T1000 (cell line): ENCODE data around the gene RPL12.

Experiments used
- DNase-seq: peaks from one replicate; lab custom pipeline; 2025; ENCODE audit warnings: mixed read lengths; lab: John Stamatoyannopoulos, UW

RPL12 gene

GRCh38 chr9:127438394-127438793 lies 12.8 kb downstream of the RPL12 start:
- DNase-seq, result no peak

DNA sequence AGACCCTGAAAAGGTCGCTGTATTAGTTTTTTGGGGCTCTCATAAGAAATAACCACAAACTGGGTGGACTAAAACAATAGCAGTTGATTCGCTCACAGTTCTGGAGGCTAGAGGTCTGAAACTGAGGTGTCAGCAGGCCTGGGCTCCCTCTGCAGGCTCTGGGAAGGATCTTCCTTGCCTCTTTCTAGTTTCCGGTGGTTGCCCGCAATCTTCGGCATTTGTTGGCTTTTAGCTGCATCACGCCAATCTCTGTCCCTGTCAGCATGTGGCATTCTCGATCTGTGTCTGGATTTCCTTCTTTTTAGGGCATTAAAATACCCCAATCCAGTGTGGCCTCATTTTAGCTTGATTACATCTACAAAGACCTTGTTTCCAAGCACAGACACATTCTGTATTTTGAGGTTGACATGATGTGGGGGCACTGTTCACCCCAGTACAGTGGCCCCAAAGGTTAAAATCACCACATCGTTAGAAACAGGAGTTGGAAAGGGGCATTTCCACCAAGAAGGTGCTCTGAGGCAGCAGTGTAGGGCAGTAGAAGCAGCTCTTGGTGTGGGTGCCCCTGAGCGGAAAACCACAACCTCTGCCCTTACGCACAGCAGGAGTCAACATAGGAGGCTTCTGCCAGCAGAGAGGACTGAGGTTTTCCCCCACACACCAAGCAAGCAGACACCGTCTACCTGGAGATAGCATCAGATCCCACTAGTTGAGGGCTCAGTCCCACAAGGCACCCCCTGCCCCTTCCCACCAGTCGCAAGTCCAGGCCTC lies 13.5 kb downstream of the RPL12 start:
- no peak for DNase-seq

DNA sequence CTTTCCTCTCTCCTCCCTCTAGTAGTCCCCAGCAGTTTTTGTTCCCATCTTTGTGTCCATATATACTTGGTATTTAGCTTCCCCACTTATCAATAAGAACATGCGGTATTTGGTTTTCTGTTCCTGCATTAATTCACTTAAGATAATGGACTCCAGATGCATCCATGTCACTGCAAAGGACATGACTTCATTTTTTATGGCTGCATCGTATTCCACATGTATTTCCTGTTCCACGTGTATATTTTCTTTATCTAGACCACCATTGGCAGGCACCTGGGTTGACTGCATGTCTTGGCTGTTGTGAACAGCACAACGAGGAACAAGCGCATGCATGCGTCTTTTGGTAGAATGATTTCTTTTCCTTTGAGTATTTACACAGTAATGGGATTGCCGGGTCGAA lies 20.8 kb downstream of the RPL12 start:
- DNase-seq, result no peak

DNA sequence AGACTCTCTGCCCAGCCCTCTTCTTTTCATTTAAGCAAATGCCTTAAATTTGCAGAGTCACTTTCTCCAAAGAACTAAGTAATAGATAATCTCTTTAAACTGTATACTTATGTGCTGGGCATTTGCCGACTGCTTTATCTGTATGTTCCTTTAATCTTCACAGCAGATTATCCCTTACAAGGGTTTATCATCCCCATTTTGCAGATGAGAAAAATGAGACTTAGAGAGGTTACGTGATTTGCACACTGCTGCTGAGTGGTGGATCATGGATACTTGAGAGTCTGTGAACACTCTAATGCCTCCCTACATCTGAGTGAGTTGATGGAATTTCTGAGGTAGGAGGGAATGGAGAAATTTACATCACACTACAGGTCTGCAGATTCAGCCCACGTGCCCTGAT lies 22.9 kb downstream of the RPL12 start:
- DNase-seq, result no peak

DNA sequence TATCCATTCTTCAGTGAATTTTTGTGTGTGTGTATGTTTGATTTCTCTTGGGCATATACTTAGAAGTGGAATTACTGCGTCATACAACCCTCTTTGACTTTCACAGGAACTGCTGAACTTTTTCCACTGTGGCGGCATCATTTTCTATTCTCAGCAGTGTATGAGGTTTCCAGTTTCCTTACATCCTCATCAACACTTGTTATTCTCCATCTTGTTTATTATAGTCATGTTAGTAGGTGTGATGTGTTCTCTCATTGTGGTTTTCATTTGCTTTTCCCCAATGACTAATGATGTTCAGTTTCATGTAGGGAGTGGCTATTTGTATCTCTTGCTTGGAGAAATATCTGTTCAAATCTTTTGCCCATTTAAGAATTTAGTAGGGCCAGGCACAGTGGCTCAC lies 24.4 kb downstream of the RPL12 start:
- no peak for DNase-seq

- no peak for DNase-seq
These were observed 26.6 kb downstream of the RPL12 start for GRCh38 chr9:127424676-127424999.

DNA sequence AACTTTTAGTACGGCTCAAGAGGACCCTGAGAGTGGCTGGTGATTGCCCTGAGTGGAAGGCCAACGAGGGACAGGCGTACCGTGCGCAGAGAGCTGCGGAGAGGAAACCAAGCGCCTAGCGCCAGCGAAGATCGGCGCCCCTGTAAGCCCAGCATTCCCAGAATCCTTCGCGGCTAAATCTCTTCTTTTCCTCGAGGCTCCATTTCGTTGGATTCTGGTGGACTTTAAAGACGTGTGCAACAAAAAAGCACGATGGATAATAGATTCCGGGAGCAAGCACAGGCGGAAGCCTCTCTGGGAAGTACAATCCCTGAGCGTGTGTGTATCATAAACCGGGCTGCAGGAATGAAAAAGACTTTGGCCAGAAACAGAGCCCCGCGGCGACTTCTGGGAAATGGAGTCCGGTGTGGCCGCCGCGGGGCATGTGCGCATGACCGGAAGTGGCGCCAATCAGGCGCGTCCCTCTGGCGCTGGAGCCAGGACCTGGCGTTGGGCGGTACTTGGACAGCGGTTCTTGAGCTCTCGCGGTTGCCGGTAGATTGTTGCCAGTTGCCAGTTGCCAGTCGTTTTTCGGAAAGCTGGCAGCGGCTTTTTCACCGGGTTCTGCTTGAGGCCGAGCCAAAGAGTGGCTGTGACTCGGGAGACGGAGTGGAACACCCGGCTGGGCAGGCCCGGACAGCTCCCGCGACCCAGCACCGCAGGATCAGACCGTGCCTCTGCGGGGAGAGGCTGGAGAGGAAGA lies 27.1 kb downstream of the RPL12 start, which contains the start of gene ZNF79:
Gene ZNF79, plus strand, starts transcription at position 449 of the 742 bp plus-strand sequence. CDS start 406 bp downstream, outside the sequence.
- peak; percentile 86 for DNase-seq

GRCh38 chr9:127423476-127423933 lies 27.7 kb downstream of the RPL12 start:
- DNase-seq, result no peak

GRCh38 chr9:127422787-127423186 lies 28.4 kb downstream of the RPL12 start:
- DNase-seq, result no peak

GRCh38 chr9:127422133-127422782 lies 28.9 kb downstream of the RPL12 start:
- DNase-seq, result no peak

DNA sequence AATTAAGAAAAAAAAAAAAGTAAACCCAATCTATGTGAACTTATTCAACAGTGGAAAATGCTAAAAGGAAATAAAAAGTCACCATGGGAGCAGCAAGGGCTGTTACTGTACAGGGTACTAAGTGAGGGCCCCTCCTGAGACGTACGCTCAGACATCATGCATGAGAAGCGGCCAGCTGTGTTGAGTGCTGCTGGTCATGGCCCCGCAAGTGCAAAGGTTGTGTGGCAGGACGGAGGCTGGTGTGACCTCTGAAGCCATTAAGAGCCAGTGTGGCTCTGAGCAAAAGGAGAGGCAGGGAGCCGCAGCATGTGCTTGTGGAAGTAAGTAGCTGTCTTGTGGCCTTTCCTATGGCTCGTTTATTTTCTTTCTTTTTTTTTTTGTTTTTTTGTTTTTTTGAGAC lies 30.1 kb downstream of the RPL12 start:
- no peak for DNase-seq

- no peak for DNase-seq
These were observed 31.9 kb downstream of the RPL12 start for GRCh38 chr9:127419348-127419747.

GRCh38 chr9:127418037-127418471 lies 33.2 kb downstream of the RPL12 start:
- no peak for DNase-seq

DNA sequence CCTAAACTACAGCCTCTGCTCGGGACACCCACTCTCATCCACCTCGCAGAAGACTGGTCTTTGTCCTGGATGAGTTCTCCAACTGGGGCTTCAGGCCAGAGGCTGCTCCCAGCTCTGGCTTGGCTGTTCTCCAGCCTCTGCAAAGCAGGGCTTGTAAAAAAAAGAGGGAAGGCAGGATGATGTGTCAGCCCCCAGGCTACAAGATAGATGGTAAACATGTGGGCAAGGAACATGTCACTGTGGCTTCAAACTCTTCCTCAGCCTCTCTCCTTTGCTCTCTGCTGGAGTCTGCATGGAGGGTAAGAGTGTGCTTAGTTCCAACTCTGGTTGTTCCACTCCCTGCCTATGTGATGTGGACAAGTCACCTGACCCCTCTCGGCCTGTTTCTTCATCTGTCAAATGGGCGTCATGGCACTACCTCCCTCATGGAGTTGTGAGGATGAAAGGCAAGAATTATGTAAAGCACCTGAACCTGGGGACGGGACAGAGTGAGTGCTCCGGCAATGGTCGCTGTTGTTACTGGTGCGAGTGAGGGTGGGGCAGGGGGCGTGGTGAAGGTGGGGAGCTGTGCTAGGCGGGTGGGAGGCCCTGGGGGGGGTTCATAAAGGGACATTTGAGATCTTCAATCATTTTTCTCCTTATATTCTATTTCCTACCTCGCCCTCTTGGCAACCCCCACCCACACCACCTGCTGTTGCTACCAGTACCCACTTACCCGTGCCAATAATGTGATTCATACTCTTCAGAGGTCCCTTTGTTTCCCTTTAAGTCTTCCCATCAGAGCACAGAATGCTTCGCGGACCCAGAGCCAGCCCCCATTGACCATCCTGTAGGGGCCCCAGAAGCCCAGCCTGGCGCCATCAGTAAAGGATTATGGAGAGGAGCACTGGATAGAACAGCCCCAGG lies 33.8 kb downstream of the RPL12 start:
- DNase-seq, result peak; percentile 86

- DNase-seq, result no peak
These were observed 35.5 kb downstream of the RPL12 start for GRCh38 chr9:127415657-127416056.

GRCh38 chr9:127415141-127415540 lies 36.1 kb downstream of the RPL12 start:
- DNase-seq, result no peak

- no peak for DNase-seq
These were observed 40.1 kb downstream of the RPL12 start for GRCh38 chr9:127411122-127411521.

- no peak for DNase-seq
These were observed 43.7 kb downstream of the RPL12 start for GRCh38 chr9:127407492-127407843.

DNA sequence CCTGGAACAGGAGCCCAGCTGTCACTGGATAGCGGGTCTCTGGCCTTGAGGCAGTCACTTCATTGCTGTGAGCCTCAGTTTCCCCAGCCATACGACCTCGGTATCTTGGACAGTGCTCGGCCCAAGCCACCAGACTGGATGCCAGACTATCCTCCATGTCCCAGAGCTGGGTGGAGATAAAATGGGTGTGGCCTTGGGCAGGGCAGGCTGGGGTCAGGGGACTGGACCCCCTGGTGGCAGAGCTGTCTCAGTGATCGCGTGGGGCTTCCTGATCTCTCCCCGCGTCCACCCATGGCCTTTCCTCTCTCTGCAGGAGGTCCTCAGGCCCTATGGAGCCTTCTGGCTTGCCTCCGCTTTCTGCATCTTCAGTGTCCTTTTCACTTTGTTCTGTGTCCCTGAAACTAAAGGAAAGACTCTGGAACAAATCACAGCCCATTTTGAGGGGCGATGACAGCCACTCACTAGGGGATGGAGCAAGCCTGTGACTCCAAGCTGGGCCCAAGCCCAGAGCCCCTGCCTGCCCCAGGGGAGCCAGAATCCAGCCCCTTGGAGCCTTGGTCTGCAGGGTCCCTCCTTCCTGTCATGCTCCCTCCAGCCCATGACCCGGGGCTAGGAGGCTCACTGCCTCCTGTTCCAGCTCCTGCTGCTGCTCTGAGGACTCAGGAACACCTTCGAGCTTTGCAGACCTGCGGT lies 44.3 kb downstream of the RPL12 start:
- no peak for DNase-seq

GRCh38 chr9:127405344-127406125 lies 45.7 kb downstream of the RPL12 start:
- DNase-seq, result no peak
